Stimulated activated naive CD8-positive, alpha-beta T cell treated with anti-CD3 and anti-CD28 coated beads, Interleukin-15, amount 100 ng/mL, for 72 hours (primary cell): ENCODE measurements around the gene SECISBP2.

Experiments used
- ATAC-seq: fragments of 150-1000 bp; cut with Tn5 transposase; 2 replicates; pipeline ENCODE4 v1.10.0; 2021; ENCODE audit warnings: mild to moderate bottlenecking, moderate library complexity
- DNase-seq, 2 donors: peaks; one replicate each; pipeline ENCODE4 v3.0.0; 2021 to 2022
- H3K27ac Mint-ChIP-seq, 2 donors: one replicate each; pipeline ENCODE4 v1.8.0; 2022; ENCODE audit warnings: mild to moderate bottlenecking in 2 of 2, mixed read lengths in 2 of 2, moderate library complexity in 2 of 2
- H3K27me3 Mint-ChIP-seq: one replicate; pipeline ENCODE4 v1.8.0; 2022; ENCODE audit warnings: mixed read lengths
- H3K4me1 Mint-ChIP-seq: one replicate; pipeline ENCODE4 v1.8.0; 2022; ENCODE audit warnings: mild to moderate bottlenecking, mixed read lengths
- H3K4me3 Mint-ChIP-seq, 2 donors: one replicate each; pipeline ENCODE4 v1.8.0; 2022; ENCODE audit warnings: mild to moderate bottlenecking in 2 of 2, mixed read lengths in 2 of 2, moderate library complexity in 1 of 2
- H3K9me3 Mint-ChIP-seq, 2 donors: one replicate each; pipeline ENCODE4 v1.8.0; 2022; ENCODE audit warnings: mixed read lengths in 2 of 2

The SECISBP2 gene

DNA sequence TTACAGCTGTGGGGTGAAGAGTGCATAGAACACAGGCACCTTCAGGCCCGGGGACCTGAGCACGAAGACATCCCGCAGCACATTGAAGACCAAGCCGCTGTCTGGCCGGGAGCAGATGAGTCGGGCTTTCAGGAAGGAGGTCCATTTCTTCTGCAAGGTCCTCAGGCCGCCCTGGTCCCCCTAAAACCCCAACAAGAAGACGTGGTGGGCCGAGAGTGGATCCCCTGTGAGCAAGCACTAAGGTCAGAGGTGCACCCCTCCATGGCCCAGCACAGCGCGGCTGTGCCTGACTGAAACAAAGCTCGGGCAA lies 70.5 kb downstream of the SECISBP2 start:
- Mint-ChIP-seq H3K4me3 (no peak overlapping the region), H3K27me3 (no peaks in the 10 kb centered on the region), H3K4me1 (peaks cover 68% of the 10 kb centered on the region), H3K27ac (peak overlapping the region in 1 of 2 donors; percentile 48), H3K9me3 (no peaks in the 10 kb centered on the region)
- no peak for DNase-seq
- ATAC-seq: no peak

DNA sequence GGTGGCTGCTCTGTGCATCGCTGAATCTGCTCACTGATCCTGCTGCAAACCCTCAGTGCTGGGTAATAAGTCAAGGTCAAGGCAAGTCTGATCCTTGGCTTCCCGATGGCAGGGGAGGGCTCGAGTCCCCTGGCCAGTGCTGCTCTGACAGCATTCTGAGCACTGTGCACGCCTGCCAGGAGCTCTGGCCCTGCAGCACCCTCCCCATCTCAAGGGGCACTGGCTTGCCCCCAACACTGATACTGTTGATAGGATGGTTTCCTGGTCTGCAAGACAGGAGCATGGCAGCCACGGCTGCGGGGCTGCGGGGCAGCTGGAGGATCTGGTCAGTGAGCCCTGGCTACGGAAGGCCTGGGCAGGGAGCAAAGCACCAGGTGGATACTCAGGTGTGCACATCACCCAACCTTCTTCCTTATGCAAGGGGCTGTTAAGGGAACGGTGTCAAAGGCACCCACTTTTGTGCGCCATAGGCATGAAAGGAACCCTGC lies 71.8 kb downstream of the SECISBP2 start:
- Mint-ChIP-seq H3K9me3 (no peaks in the 10 kb centered on the region), H3K27me3 (no peaks in the 10 kb centered on the region), H3K4me1 (peaks cover 55% of the 10 kb centered on the region), H3K4me3 (no peak overlapping the region), H3K27ac (peak overlapping the region in 1 of 2 donors; percentile 95)
- ATAC-seq (no peak), DNase-seq (no peak)

DNA sequence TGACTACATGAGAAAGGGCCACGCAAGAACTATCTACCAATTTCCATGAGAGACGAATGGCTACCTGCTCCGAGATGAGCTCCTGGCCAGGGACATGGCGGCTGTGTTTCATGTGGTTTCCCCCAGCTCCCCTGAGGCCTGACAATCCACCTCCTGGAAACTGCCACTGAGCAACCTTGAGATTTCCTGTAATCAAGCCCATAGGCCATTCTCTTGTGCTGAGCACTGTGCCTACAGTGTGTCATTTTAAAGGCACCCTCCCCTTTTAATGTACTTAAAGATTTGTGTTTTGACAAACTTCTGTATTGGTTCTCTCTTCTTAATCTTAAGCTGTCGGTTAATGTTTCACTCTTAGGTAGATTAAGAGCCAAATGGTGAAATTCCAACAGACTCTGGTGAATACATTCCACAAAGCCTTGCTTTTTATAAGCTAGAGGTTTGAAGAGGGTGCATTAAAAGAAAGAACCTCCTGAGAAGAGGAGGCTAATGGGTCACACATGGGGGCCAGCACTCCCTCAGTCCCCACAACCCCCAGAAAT lies 72.3 kb downstream of the SECISBP2 start:
- Mint-ChIP-seq H3K9me3 (no peaks in the 10 kb centered on the region), H3K27ac (peak overlapping the region in 1 of 2 donors; percentile 95), H3K4me3 (no peak overlapping the region), H3K4me1 (peaks cover 49% of the 10 kb centered on the region), H3K27me3 (no peaks in the 10 kb centered on the region)
- ATAC-seq (no peak), DNase-seq (no peak)

DNA sequence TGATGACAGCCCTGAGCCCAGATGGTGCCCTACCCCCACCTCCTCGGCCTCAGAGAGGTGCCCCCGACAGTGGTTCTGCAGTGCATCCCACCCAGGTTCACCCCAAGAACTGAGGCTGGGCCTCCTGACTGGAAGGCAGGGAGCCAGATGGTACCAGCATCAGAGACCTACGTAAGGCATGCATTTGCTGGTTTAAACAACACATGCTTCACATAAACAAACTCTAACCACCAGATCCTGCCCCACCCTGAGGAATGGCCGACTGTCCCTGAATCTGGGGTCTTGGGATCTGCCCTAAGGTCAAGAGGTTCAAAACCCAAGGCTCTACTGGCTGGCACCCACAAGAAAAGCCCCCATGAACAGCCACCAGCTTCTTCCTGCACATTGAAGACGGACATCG lies 73.3 kb downstream of the SECISBP2 start:
- ATAC-seq: no peak
- Mint-ChIP-seq H3K9me3 (no peaks in the 10 kb centered on the region), H3K4me3 (no peak overlapping the region), H3K4me1 (peaks cover 41% of the 10 kb centered on the region), H3K27ac (peak overlapping the region; percentile 46 to 87), H3K27me3 (no peaks in the 10 kb centered on the region)
- DNase-seq: no peak

DNA sequence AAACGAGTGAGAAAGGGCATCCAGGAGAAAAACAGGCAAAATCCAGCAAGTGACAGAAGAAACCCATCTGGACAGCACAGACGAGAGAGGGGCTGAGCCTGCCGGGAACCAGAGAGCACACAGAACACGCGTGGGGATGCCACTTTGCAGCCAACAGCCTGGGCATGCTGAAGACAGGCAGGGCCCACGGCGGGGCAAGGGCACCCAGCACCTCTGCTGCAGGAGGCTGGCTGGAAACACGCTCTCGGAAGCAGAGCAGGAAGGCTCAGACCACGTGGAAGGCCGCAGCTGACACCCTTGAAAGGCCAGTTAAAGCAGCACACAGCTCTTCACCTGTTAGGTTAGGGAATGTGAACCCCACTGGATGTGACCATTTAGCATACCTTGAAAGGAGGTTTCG lies 76.1 kb downstream of the SECISBP2 start:
- H3K4me3 Mint-ChIP-seq: no peak overlapping the region
- no peaks in the 10 kb centered on the region for H3K27me3 Mint-ChIP-seq
- no peak for ATAC-seq
- no peaks in the 10 kb centered on the region for H3K9me3 Mint-ChIP-seq
- peaks cover 33% of the 10 kb centered on the region for H3K4me1 Mint-ChIP-seq
- DNase-seq: no peak
- peak overlapping the region in 1 of 2 donors; percentile 4 for H3K27ac Mint-ChIP-seq

DNA sequence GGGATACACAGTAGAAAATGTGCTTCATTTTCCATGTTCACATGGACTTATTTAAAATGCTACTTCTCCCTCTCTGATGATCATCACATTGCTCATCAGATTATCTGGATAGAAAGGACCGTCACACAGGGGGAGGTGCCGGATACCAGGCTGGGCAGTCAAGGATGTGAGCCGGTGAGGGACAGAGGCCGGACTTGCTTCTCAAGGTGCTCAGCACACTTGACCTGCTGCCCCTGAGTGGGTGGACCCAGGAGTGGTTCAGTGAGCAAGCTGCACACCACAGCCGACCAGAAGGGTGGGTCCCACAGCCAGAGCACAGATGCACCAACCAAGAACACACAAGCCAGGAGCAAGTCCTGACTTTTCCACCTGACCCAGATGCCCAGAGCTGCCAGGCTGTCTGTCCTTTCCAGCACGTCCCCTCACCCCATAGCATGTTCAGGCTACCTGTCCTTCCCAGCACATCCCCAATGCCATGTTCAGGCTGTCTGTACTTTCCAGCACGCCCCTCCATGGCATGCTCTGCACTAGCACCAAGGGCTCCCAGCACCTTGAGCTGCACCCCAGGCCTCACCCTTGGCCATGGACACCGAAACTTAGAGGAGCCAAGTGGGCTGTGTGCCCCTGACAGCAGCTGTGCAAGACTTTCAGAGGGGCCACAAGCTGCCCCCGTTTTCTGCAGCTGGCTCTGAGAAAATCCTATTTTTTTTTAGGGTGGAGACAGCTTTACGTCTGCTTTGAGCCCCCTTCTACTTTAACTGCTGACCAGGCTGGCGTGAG lies 77.8 kb downstream of the SECISBP2 start:
- Mint-ChIP-seq H3K4me1 (peaks cover 32% of the 10 kb centered on the region), H3K27ac (peak overlapping the region; percentile 57 to 74), H3K27me3 (no peaks in the 10 kb centered on the region), H3K4me3 (no peak overlapping the region), H3K9me3 (no peaks in the 10 kb centered on the region)
- ATAC-seq: no peak
- DNase-seq: no peak

DNA sequence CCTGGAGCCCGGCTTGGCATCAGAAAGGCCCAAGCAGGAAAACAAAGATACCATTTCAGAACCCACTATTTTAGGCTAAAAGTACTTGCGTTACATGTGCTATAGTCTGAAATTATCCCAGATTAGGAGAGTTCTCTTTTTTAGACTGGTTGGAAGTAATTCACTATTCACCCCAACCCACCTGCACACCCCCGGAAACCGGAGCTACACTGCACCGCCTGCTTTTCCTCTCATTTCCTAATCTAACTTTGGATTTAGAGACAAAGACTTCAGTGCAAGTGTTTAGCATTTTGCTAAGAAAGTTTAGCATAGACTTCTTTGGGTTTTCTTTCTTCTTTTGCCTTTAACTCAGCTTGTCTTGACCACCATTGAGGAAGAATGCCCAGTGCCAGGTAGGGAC lies 79.2 kb downstream of the SECISBP2 start:
- Mint-ChIP-seq H3K27me3 (no peaks in the 10 kb centered on the region), H3K27ac (peak overlapping the region; percentile 48 to 69), H3K9me3 (no peaks in the 10 kb centered on the region), H3K4me3 (no peak overlapping the region), H3K4me1 (peaks cover 29% of the 10 kb centered on the region)
- no peak for DNase-seq
- ATAC-seq: no peak

DNA sequence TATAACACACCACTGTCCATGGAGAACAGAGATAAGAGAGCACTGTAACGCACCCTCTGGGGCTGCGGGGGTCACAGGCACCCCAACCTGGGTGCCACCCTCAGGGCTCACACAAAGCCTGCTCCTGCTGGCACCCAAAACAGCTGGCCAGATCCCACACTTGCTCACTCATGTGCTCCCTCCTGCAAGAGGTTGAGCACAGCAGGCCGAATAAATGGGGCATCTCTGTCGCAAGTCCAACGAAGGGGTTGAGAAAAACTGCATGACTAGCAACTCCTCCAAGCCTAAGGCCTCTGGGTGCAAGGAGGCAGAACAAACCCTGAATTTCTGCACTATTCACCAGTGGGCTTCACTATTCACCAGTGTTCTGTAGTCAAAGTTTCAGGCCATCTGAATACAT lies 80.3 kb downstream of the SECISBP2 start:
- Mint-ChIP-seq H3K27ac (peak overlapping the region in 1 of 2 donors; percentile 88), H3K4me3 (no peak overlapping the region), H3K4me1 (peaks cover 27% of the 10 kb centered on the region), H3K9me3 (no peaks in the 10 kb centered on the region), H3K27me3 (no peaks in the 10 kb centered on the region)
- ATAC-seq: no peak
- DNase-seq: no peak

DNA sequence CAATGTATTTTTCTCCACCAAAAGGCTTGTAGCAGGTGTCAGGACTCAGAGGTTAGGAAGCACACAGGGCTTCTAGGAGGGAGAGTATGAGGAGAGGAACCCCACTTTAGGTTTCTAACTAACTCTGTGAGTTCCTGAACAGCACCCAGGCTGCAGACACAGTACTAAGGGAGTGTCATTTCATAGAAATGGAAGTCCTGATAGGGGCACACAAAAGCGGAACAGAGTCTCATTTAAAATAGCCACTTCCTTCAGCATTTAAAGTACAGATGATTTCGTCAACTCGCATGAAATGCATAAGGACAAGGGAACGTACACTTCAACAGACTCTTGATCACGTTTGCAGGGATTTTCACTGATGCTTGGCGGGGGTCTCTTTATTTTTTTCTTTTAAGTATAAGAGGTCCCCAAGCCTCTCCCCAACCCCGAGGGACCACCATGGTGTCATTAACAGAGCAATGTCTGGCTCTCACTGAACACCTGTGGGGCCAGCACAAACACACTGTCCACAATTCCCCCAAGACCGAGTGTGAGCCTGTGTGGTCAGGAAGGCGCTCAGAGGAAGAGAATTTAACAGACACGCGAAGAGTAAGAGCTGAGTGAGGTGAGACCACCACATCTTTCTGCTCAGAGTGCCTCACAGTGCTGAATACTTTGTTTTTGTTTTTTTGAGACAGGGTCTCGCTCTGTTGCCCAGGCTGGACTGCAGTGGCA lies 82.3 kb downstream of the SECISBP2 start:
- H3K27me3 Mint-ChIP-seq: no peaks in the 10 kb centered on the region
- ATAC-seq: no peak
- no peak overlapping the region for H3K4me3 Mint-ChIP-seq
- no peak for DNase-seq
- H3K27ac Mint-ChIP-seq: peak overlapping the region; percentile 6 to 94
- H3K4me1 Mint-ChIP-seq: peaks cover 46% of the 10 kb centered on the region
- H3K9me3 Mint-ChIP-seq: no peaks in the 10 kb centered on the region

DNA sequence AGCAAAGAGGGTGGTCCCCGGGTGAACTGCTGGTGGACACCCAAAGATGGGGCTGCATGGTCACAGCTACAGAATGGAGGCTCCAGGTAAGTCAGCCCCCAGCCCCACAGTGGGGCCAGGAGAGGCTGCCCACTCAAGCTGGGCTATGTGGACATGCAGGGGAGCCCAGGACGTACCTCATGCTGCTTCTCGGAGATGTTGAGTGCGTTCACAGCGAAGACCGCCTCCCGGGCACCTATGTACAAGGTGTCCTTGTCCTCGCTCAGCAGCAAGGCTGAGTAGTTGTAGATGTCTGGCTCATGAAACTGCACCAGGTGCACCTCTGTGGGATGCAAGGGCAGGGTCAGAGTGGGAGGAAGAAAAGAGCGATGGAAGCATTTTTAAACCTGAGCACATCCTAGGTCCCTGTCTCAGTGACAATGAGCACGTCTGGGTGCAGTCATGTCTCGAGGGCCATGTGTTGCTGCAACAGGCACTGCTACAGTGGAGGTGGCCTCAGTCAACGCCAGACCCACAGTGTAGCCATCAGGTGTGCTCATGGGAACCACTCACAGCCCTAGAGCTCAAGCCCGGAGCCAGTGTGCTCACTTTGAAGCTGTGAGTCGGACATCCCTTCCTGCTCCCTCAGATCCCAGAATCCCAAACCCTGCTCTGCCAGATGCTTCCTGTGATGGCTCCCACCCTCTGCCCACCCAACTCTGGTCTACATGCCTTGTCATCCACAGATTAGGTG lies 84.6 kb downstream of the SECISBP2 start:
- ATAC-seq (no peak), DNase-seq (no peak)
- H3K27me3 Mint-ChIP-seq: no peaks in the 10 kb centered on the region
- peaks cover 4 to 6% of the 10 kb centered on the region in 2 donors for H3K9me3 Mint-ChIP-seq
- peaks cover 68% of the 10 kb centered on the region for H3K4me1 Mint-ChIP-seq
- H3K4me3 Mint-ChIP-seq: no peak overlapping the region
- peak overlapping the region in 1 of 2 donors; percentile 27 for H3K27ac Mint-ChIP-seq

DNA sequence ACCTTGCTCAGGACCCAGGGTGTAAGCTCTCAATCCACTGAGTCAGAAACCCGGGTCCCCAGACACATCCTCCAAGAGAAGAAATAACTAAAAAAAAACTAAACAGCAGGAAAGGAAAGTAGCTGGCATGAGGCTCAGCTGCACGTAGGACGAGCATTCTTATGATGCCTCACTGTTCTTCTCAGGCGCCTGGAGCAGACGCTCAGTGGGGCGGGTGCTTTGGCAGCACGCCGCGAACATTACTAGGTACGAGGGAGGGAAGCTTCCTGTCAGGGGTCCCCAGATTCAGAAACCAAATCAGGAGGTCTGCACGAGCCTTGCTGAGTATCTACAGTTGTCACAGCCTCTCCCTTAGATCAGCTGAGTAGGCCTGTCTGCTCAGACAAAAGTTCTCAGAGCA lies 85.8 kb downstream of the SECISBP2 start:
- Mint-ChIP-seq H3K4me3 (no peak overlapping the region), H3K4me1 (peaks cover 77% of the 10 kb centered on the region), H3K9me3 (peaks cover 4 to 6% of the 10 kb centered on the region in 2 donors), H3K27me3 (no peaks in the 10 kb centered on the region), H3K27ac (peak overlapping the region; percentile 92 to 97)
- DNase-seq (no peak), ATAC-seq (no peak)

DNA sequence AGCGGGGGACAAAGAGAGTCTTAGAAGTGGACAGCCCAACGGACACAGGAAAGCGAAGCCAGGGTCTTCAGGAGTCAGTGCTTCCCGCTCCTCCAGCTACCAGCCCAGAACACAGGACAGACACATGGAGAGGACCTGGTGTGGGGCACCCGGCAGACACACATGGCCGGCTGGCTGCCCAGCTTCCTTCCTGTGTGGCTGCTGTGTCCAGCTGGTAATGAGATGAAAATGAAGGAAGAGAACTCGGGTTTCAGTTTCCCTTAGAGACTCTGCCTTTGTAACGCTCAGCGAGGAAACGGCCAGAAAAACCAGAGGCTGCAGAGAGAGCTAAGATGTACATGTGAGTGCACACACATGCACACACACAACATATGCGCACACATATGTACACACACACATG lies 87.5 kb downstream of the SECISBP2 start:
- no peaks in the 10 kb centered on the region for H3K27me3 Mint-ChIP-seq
- peaks cover 86% of the 10 kb centered on the region for H3K4me1 Mint-ChIP-seq
- peaks cover 7 to 9% of the 10 kb centered on the region in 2 donors for H3K9me3 Mint-ChIP-seq
- DNase-seq (no peak), ATAC-seq (no peak)
- peak overlapping the region; percentile 76 to 97 for H3K27ac Mint-ChIP-seq
- peak overlapping the region in 1 of 2 donors; percentile 36 for H3K4me3 Mint-ChIP-seq

DNA sequence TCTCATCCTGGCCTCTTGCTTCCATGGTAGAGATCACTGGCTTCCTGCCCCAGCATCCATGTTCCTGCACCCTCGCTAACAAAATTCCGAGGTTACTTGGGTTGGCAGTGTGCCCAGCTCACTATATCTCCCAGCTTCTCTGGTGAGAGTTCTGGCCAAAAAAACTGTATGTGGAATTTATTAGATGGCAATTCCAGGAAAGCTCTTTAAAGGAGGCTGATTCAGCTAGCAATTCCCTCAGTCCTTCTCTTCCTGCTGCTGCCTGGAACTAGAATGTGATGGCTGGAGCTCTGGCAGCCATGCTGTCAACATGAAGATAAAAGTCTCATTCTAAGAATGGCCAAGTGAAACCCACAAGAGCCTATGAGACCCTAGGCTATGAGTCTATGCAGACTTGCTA lies 88.8 kb downstream of the SECISBP2 start:
- DNase-seq (no peak), ATAC-seq (no peak)
- Mint-ChIP-seq H3K4me1 (peaks cover 87% of the 10 kb centered on the region), H3K27me3 (no peaks in the 10 kb centered on the region), H3K4me3 (peak overlapping the region in 1 of 2 donors; percentile 16), H3K9me3 (peaks cover 12 to 14% of the 10 kb centered on the region in 2 donors), H3K27ac (peak overlapping the region; percentile 76 to 81)

DNA sequence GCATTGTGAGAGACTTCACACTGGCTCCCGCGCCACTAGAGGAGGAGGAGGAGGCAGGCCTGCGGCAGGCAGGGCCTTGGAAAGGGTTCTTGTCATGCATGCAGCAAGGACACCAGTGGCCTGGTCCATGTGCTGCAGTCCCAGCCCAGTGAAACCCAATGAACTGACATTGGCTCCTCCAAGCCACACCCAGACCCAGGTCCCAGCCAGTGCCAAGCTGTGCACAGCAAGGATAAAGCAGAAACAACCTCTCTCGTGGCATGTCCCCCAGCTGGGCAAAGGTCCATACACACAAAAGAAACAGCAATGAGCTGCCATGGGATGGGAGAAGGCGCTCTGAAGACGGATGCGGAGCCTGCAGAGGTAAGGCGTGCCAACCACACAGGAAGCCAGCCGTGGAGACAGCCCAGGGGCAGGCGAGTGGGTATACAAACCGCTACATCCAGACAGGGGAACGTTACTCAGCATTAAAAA lies 90.4 kb downstream of the SECISBP2 start:
- Mint-ChIP-seq H3K4me3 (peak overlapping the region; percentile 79 to 81), H3K27me3 (no peaks in the 10 kb centered on the region), H3K4me1 (peaks cover 100% of the 10 kb centered on the region), H3K9me3 (peaks cover 12 to 14% of the 10 kb centered on the region in 2 donors), H3K27ac (peak overlapping the region; percentile 42 to 66)
- DNase-seq (peak; percentile 42 to 70), ATAC-seq (peak; percentile 83)
